Mammary epithelial cell (primary cell): ENCODE measurements around the gene NDUFS2.

Experiments used
- CTCF ChIP-seq, 2 donors: IDR thresholded peaks in 1 of 2; conservative IDR thresholded peaks in 1 of 2; 2 replicates each; pipeline ENCODE4 v1.5.1; 2011 to 2012; ENCODE audit warnings: inconsistent platforms in 2 of 2, low read length in 2 of 2, mild to moderate bottlenecking in 2 of 2, control low read depth in 1 of 2, low read depth in 1 of 2; ENCODE audit not compliant: insufficient read depth in 1 of 2; ENCODE audit errors: extremely low read depth in 1 of 2
- EZH2 ChIP-seq: IDR thresholded peaks from 2 replicates; pipeline ENCODE4 v1.6.1; 2012; ENCODE audit warnings: low read length, inconsistent platforms, borderline replicate concordance

- TF ChIP-seq EZH2 (no peak), CTCF (conservative IDR thresholded peaks at IDR 0.05 in 1 of 2, IDR thresholded peaks at IDR 0.05 in 1 of 2; ENCODE audit: extremely low read depth in 1 of 2, insufficient read depth in 1 of 2, low read depth in 1 of 2, low read length in 2 of 2) (no peak)
These were observed 43.7 kb upstream of the NDUFS2 start for GRCh38 chr1:161158316-161159010.
